Amniotic stem cell (primary cell): ENCODE measurements around the gene AGTPBP1.

Experiments used
- DNase-seq: peaks from one replicate; lab custom pipeline; 2025; lab: John Stamatoyannopoulos, UW

AGTPBP1 gene

GRCh38 chr9:85501882-85502281, 239.9 kb downstream of the AGTPBP1 start:
- DNase-seq = no peak

DNA sequence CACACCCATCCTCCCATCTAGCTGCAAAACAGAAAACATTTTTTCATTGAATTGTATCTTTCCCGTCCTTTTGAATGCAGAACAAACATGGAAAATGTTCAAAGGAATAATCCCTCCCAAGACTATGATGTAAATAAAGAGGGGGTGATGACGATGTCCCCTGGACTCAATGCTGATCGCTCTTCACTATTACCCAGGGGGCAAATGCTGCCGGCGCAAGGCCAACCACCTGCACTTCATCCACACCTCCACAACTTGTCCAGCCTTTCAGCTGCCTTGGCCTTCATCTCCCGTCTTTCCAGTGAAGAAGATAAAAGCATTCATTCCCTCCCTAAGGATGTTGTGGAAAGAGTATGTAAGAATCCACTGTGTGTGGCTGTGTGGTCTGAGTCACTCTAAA, 240.3 kb downstream of the AGTPBP1 start:
- no peak for DNase-seq
